Measurements from ENCODE around the gene NOL7.

DNA sequence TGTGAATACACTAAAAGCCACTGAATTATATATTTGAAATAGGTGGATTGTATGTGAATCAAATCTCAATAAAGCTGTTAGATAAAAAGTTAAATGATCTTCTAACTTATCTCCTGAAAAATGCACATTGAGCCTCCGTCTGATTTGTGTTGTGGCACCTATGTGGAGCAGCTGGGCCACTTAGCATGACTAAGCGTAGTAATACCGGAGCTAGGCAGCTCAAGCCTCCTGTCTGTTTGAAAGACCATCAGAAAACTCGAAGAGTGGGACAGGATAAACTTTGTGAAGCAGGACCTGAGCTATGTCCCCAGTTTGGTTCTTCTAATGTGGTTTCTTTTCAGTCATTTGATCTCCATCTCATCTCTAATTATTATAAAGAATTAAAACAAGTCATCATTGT, 11.0 kb upstream of the NOL7 start:
- TF ChIP-seq CTCF (IDR thresholded peaks at IDR 0.05) (no peak), POLR2A (IDR thresholded peaks at IDR 0.05) (no peak)
